ENCODE results near the gene MSH4. TPM values are rescaled to one million over a fixed set of nuclear protein-coding genes. Genes with fewer than 3 reads are reported as not detected.
"Not testable (repeated sequence)": the region's sequence is repeated elsewhere in the genome, so short reads cannot be mapped to it uniquely, and the experiment has no call there.

Gene MSH4
- total and polyA plus RNA-seq, 2 experiments from 2014 or later: 0.06 TPM; not detected in 1

DNA sequence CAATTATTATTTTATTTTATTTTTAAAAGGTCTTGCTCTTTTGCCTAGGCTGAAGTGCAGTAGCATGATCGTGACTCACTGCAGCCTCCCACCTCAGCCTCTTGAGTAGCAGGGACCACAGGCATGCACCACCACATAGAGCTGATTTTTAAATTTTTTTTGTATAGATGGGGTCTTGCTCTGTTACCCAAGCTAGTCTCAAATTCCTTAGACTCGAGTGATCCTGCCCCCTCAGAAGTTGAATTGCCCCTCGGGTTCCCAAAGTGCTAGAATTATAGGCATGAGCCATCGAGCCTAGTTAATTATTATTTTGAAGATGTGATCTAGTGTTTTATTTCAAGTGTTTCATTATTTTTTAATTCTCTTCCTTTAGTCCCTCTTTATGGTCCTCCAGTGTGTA is 12.2 kb downstream of the MSH4 start:
- Histone ChIP-seq H3K27me3 (no peaks in the 10 kb centered on the region), H3K9me3 (ENCODE audit: low read depth) (no peaks in the 10 kb centered on the region), H3K4me3 (no peak overlapping the region), H3K27ac (no peak overlapping the region), H3K4me1 (ENCODE audit: low read depth) (no peaks in the 10 kb centered on the region), H3K36me3 (no peaks in the 10 kb centered on the region)
- TF ChIP-seq, protein P1, sequence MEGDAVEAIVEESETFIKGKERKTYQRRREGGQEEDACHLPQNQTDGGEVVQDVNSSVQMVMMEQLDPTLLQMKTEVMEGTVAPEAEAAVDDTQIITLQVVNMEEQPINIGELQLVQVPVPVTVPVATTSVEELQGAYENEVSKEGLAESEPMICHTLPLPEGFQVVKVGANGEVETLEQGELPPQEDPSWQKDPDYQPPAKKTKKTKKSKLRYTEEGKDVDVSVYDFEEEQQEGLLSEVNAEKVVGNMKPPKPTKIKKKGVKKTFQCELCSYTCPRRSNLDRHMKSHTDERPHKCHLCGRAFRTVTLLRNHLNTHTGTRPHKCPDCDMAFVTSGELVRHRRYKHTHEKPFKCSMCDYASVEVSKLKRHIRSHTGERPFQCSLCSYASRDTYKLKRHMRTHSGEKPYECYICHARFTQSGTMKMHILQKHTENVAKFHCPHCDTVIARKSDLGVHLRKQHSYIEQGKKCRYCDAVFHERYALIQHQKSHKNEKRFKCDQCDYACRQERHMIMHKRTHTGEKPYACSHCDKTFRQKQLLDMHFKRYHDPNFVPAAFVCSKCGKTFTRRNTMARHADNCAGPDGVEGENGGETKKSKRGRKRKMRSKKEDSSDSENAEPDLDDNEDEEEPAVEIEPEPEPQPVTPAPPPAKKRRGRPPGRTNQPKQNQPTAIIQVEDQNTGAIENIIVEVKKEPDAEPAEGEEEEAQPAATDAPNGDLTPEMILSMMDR (IDR thresholded peaks at IDR 0.05; ENCODE audit: low read depth, low read length): no peak
- DNase-seq (ENCODE audit: low read depth in 1 of 2, low spot score in 1 of 2): no peak

DNA sequence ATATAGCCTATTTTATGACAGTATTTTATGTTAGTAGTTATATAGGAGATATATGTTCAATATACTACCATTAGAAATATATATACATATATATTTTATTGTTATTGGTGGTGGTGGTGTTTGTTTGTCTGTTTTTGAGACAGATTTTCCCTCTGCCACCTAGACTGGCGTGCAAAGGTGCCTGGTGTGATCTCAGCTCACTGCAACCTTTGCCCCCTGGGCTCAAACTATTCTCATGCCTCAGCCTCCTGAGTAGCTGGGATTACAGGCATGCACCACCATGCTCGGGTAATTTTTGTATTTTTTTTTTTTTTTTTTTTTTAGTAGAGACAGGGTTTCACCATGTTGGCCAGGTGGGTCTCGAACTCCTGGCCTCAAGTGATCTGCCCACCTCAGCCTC is 13.4 kb downstream of the MSH4 start:
- not testable (repeated sequence) for H3K27ac ChIP-seq; H3K4me3 ChIP-seq; H3K4me1 ChIP-seq (ENCODE audit: low read depth); H3K36me3 ChIP-seq; H3K9me3 ChIP-seq (ENCODE audit: low read depth); DNase-seq (ENCODE audit: low read depth in 1 of 2, low spot score in 1 of 2); H3K27me3 ChIP-seq

DNA sequence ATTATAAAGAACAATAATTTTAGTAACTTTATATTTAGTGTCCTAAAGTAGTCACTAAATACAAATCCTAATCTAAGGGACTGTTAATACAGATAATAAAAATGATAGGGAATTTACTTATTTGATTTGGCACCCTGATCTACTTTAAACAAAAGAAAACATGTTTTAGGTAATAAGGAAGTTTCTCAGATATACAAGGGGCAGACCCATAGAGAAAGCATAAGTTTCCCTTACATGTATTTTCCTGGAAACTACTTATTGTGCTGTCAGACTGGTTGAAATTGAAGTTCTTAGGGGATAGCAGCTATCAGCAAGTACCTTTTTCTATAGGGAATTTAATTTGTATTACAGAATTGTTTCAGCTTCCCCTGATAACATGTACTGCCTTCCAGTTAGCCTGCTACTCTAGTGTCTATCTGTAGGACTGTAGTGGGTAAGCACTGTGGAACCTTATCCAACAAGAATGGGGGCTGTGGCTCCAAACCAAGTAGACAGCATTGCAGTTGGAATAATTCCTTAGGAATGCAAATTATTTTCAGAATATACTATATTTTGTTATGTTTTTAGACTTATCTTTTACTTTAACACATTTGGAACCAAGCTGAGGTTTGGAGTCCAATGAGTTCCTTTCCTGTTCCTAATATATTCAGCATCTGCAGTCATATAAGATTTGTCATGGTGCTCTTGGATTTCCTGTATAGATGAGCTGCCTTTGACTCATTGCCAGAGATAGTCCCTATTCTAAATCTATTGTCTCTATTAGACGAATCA is 14.7 kb downstream of the MSH4 start:
- DNase-seq (ENCODE audit: low read depth in 1 of 2, low spot score in 1 of 2): peak in 1 of 2 donors; percentile 18
- no peak overlapping the region for H3K4me3 ChIP-seq
- TF ChIP-seq, protein P1 (IDR thresholded peaks at IDR 0.05; ENCODE audit: low read depth, low read length): no peak
- H3K27ac ChIP-seq: no peak overlapping the region
- no peaks in the 10 kb centered on the region for H3K9me3 ChIP-seq (ENCODE audit: low read depth)
- no peaks in the 10 kb centered on the region for H3K4me1 ChIP-seq (ENCODE audit: low read depth)
- H3K36me3 ChIP-seq: no peaks in the 10 kb centered on the region
- no peaks in the 10 kb centered on the region for H3K27me3 ChIP-seq

DNA sequence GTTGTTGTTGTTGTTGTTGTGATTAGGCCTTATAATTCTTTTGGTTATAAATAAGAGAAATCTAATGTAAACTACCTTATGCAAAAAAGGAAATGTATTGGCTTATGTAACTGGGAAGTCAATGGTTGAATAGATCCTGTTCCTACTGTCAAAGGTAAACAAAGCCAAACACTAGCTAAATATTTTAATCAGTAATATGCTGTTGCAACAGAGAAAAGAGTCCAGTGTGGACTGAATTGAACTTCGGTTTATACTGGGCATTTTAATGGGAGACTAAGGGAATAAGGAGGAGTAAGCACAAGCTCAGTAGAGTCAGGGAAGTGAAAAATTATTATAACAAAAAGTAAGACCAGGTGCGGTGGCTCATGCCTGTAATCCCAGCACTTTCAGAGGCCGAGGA is 15.4 kb downstream of the MSH4 start:
- Histone ChIP-seq H3K27ac (no peak overlapping the region), H3K27me3 (no peaks in the 10 kb centered on the region), H3K36me3 (no peaks in the 10 kb centered on the region), H3K4me1 (ENCODE audit: low read depth) (no peaks in the 10 kb centered on the region), H3K4me3 (no peak overlapping the region), H3K9me3 (ENCODE audit: low read depth) (no peaks in the 10 kb centered on the region)
- TF ChIP-seq, protein P1 (IDR thresholded peaks at IDR 0.05; ENCODE audit: low read depth, low read length): no peak
- DNase-seq (ENCODE audit: low read depth in 1 of 2, low spot score in 1 of 2): no peak

DNA sequence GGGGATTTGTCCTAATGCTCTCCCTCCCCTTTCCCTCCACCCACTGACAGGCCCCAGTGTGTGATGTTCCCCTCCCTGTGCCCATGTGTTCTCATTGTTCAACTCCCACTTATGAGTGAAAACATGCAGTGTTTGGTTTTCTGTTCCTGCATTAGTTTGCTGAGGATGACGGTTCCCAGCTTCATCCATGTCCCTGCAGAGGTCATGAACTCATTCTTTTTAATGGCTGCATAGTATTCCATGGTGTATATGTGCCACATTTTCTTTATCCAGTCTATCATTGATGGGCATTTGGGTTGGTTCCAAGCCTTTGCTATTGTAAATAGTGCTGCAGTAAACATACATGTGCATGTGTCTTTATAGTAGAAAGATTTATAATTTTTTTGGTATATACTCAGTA is 26.9 kb downstream of the MSH4 start:
- H3K9me3 ChIP-seq (ENCODE audit: low read depth); H3K4me3 ChIP-seq; H3K4me1 ChIP-seq (ENCODE audit: low read depth); H3K36me3 ChIP-seq; H3K27ac ChIP-seq; DNase-seq (ENCODE audit: low read depth in 1 of 2, low spot score in 1 of 2); H3K27me3 ChIP-seq: not testable (repeated sequence)

DNA sequence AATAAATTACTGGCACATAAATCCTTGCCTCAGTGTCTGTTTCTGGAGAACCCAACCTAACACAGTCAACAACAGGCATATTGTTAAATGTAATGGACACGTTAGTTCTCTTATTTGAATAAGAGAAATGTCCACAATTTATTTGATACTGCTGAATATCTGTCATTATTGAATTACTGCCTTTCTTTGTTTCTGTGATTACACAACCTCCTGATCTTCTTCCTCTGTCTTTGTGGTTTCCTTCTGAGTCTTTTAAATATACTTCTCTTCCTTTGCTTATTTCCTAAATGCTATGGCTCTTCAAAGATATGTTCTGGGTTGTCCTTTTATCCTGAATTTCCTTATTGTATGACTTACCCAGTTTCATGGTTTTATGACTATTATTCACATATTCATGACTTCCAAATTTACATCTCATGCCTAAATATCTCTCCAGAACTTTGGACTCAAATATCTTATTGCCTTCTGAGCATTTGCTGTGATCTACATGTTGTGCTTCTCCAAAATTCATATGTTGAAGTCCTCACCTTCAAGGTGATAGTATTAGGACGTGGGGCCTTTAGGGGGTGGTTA is 39.9 kb downstream of the MSH4 start:
- TF ChIP-seq, protein P1 (IDR thresholded peaks at IDR 0.05; ENCODE audit: low read depth, low read length): no peak
- Histone ChIP-seq H3K4me1 (ENCODE audit: low read depth) (no peaks in the 10 kb centered on the region), H3K27me3 (no peaks in the 10 kb centered on the region), H3K9me3 (ENCODE audit: low read depth) (no peaks in the 10 kb centered on the region), H3K4me3 (no peak overlapping the region), H3K36me3 (no peaks in the 10 kb centered on the region), H3K27ac (no peak overlapping the region)
- DNase-seq (ENCODE audit: low read depth in 1 of 2, low spot score in 1 of 2): no peak

Data from cardiac muscle cell (in vitro differentiated cells and primary cell).